HCT116 (cell line): Measurements from ENCODE around the gene UBQLNL. TPM values are rescaled to one million over a fixed set of nuclear protein-coding genes. Genes with fewer than 3 reads are reported as not detected.

ENCODE experiments used
- CEBPB ChIP-seq: IDR thresholded peaks from 2 replicates; pipeline ENCODE4 v1.6.1; 2012; ENCODE audit warnings: low read depth
- FOSL1 ChIP-seq: IDR thresholded peaks from 2 replicates; pipeline ENCODE4 v1.6.1; 2012; ENCODE audit warnings: low read depth
- POLR2A ChIP-seq: IDR thresholded peaks from 2 replicates; pipeline ENCODE4 v1.7.0; 2011; ENCODE audit warnings: borderline replicate concordance; ENCODE audit not compliant: insufficient read depth, insufficient read length; ENCODE audit errors: extremely low read depth
- SP1 ChIP-seq: IDR thresholded peaks from 2 replicates; pipeline ENCODE4 v1.6.1; 2012; ENCODE audit warnings: low read depth
- SRF ChIP-seq: IDR thresholded peaks from 2 replicates; pipeline ENCODE4 v1.6.1; 2012; ENCODE audit warnings: low read depth
- ZFX ChIP-seq: fragments of 450-650 bp; IDR thresholded peaks from 2 replicates; pipeline ENCODE4 v1.6.1; 2017
- ZNF274 ChIP-seq: fragments of 200-500 bp; sonication (Bioruptor generic); IDR thresholded peaks from 2 replicates; pipeline ENCODE4 v1.6.1; 2014; ENCODE audit warnings: mild to moderate bottlenecking, low read depth, low read length, inconsistent platforms
- total RNA-seq: library from RNA; stranded (reverse); gene quantifications from one replicate; pipeline ENCODE4 v1.2.1, GENCODE V29; 2021; ENCODE audit not compliant: unreplicated experiment
- TF ChIP-seq, protein P1 (sequence below): IDR thresholded peaks from 2 replicates; pipeline ENCODE4 v1.6.1; 2012
- TF ChIP-seq, protein P2 (sequence below): IDR thresholded peaks from 2 replicates; pipeline ENCODE4 v1.6.1; 2012; ENCODE audit warnings: low read depth

UBQLNL gene
- total RNA-seq, 1 experiment from 2014 or later, result not detected

DNA sequence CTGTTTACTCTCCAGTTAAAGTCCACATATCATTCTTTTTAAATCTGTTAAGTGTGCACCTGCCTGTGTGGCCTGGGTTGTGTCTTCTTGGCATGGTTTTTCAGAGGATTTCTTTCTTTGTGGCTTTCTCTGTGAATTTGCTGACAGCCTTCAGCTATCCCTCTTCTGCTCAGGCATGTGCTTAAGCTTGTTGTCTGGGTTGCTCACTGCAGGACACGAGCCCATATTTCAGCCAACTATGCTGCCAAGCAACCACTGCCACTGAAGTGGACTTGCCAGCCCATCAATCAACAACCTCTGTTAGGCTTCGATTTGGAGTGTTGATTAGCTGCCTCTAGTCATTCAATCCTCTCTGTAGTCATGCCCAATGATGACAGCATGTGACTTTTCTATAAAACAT is 49.0 kb downstream of the UBQLNL start (continued):
- no peak for TF ChIP-seq CEBPB
- TF ChIP-seq, protein P1, sequence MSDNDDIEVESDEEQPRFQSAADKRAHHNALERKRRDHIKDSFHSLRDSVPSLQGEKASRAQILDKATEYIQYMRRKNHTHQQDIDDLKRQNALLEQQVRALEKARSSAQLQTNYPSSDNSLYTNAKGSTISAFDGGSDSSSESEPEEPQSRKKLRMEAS, result no peak
- TF ChIP-seq SP1, result no peak
- no peak for TF ChIP-seq POLR2A
- TF ChIP-seq FOSL1, result no peak
- TF ChIP-seq, protein P2, sequence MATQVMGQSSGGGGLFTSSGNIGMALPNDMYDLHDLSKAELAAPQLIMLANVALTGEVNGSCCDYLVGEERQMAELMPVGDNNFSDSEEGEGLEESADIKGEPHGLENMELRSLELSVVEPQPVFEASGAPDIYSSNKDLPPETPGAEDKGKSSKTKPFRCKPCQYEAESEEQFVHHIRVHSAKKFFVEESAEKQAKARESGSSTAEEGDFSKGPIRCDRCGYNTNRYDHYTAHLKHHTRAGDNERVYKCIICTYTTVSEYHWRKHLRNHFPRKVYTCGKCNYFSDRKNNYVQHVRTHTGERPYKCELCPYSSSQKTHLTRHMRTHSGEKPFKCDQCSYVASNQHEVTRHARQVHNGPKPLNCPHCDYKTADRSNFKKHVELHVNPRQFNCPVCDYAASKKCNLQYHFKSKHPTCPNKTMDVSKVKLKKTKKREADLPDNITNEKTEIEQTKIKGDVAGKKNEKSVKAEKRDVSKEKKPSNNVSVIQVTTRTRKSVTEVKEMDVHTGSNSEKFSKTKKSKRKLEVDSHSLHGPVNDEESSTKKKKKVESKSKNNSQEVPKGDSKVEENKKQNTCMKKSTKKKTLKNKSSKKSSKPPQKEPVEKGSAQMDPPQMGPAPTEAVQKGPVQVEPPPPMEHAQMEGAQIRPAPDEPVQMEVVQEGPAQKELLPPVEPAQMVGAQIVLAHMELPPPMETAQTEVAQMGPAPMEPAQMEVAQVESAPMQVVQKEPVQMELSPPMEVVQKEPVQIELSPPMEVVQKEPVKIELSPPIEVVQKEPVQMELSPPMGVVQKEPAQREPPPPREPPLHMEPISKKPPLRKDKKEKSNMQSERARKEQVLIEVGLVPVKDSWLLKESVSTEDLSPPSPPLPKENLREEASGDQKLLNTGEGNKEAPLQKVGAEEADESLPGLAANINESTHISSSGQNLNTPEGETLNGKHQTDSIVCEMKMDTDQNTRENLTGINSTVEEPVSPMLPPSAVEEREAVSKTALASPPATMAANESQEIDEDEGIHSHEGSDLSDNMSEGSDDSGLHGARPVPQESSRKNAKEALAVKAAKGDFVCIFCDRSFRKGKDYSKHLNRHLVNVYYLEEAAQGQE, result no peak
- no peak for TF ChIP-seq ZFX
- TF ChIP-seq ZNF274, result no peak
- TF ChIP-seq SRF, result no peak

Other genes starting within 250 kb of the UBQLNL start
- 212 TPM for gene HBE1, start 246.8 kb downstream of the UBQLNL start, total RNA-seq
- gene OR51B4, start 214.8 kb downstream of the UBQLNL start, total RNA-seq, result 43.7 TPM
- gene OR51B2, start 192.4 kb downstream of the UBQLNL start, total RNA-seq, result 17.1 TPM
- gene OR51B5, start 173.2 kb downstream of the UBQLNL start, total RNA-seq, result 140 TPM
- gene OR51B6, start 165.2 kb downstream of the UBQLNL start, total RNA-seq, result not detected
- gene OR51M1, start 132.9 kb downstream of the UBQLNL start, total RNA-seq, result not detected
- gene OR51Q1, start 94.6 kb downstream of the UBQLNL start, total RNA-seq, result not detected
- 23.1 TPM for gene OR51I1, start 75.2 kb downstream of the UBQLNL start, total RNA-seq
- gene OR51I2, start 67.4 kb downstream of the UBQLNL start, total RNA-seq, result not detected
- not detected for gene OR52D1, start 28.0 kb downstream of the UBQLNL start, total RNA-seq
- not detected for gene UBQLN3, start 6.7 kb downstream of the UBQLNL start, total RNA-seq
- gene OR52H1, start 31.8 kb upstream of the UBQLNL start, total RNA-seq, result not detected
- not detected for gene OR52B6, start 64.2 kb upstream of the UBQLNL start, total RNA-seq
- gene TRIM6, start 79.9 kb upstream of the UBQLNL start, total RNA-seq, result 3.0 TPM
- 0.42 TPM for gene TRIM34, start 108.3 kb upstream of the UBQLNL start, total RNA-seq
- 13.7 TPM for gene TRIM5, start 168.4 kb upstream of the UBQLNL start, total RNA-seq
- 0.61 TPM for gene TRIM22, start 173.1 kb upstream of the UBQLNL start, total RNA-seq
- not detected for gene OR56B1, start 219.7 kb upstream of the UBQLNL start, total RNA-seq
- not detected for gene OR52N4, start 237.5 kb upstream of the UBQLNL start, total RNA-seq